ENCODE measurements around the gene PIP5K1C.

DNA sequence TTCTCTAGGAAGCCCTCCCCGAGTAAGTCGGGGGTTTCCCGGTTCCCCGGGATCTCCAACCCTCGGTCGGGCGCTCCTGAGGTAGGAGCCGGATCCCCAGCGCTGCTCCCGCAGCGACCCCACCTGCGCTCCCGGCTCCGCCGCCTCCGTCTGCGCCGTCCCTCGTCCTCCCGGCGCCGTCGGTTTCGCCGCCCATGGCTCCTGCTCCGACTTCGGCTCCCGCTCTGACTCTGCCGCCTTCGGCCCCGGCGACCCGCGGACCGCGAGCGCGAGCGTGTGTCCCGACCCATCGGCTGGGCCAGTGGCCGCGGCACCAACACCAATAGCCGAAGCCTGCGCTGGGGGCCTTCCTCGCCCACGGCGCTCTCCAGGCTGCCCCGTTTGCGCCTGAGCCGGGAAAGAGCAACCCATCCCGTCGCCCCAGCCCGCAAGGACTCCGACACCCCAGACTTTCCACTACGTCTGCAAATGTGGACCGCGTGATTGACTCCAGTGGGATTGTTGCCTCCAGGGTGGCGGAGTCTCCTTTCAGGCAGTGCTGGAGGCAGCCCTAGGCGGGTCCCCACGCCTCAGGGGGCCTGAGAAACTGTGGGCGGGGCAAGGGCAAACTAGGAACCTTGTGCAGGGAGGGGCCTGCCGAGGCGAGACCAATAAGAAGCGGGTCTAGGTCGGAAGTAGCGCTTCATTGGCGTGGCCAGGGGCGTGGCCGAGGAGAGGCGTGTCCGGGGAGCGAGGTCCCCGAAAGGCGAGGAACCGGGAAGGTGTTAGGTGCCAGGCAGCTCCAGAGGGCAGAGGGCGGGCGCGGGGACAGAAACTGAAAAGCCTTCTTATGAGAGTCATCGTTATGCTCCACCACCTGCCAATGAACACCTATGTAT, 73.6 kb downstream of the PIP5K1C start, which contains the start of gene CACTIN:
- TF ChIP-seq, protein P1, sequence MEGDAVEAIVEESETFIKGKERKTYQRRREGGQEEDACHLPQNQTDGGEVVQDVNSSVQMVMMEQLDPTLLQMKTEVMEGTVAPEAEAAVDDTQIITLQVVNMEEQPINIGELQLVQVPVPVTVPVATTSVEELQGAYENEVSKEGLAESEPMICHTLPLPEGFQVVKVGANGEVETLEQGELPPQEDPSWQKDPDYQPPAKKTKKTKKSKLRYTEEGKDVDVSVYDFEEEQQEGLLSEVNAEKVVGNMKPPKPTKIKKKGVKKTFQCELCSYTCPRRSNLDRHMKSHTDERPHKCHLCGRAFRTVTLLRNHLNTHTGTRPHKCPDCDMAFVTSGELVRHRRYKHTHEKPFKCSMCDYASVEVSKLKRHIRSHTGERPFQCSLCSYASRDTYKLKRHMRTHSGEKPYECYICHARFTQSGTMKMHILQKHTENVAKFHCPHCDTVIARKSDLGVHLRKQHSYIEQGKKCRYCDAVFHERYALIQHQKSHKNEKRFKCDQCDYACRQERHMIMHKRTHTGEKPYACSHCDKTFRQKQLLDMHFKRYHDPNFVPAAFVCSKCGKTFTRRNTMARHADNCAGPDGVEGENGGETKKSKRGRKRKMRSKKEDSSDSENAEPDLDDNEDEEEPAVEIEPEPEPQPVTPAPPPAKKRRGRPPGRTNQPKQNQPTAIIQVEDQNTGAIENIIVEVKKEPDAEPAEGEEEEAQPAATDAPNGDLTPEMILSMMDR (IDR thresholded peaks at IDR 0.05 in 8 of 11, conservative IDR thresholded peaks at IDR 0.05 in 3 of 11): peak in 3 of 11 experiments; percentile 21 to 46 (median 26)
- TF ChIP-seq POLR2AphosphoS5 (IDR thresholded peaks at IDR 0.05): peak; percentile 93 to 96 (median 94)
- TF ChIP-seq POLR2A (IDR thresholded peaks at IDR 0.05): peak in 2 of 3 donors; percentile 57 to 78
